GM19467 (cell line): ENCODE measurements around the gene UPK3BL1.
"Not testable (repeated sequence)": the region's sequence is repeated elsewhere in the genome, so short reads cannot be mapped to it uniquely, and the experiment has no call there.

ENCODE experiments used
- ATAC-seq: cut with Tn5 transposase; IDR thresholded peaks from one replicate; pipeline ENCODE4 v1.9.1; 2021; ENCODE audit warnings: mild to moderate bottlenecking, moderate library complexity; ENCODE audit not compliant: unreplicated experiment

The UPK3BL1 gene

GRCh38 chr7:102630622-102631021 is 12.0 kb downstream of the UPK3BL1 start:
- ATAC-seq, result not testable (repeated sequence)

- not testable (repeated sequence) for ATAC-seq
Observed at GRCh38 chr7:102627271-102627904, 15.2 kb downstream of the UPK3BL1 start.

DNA sequence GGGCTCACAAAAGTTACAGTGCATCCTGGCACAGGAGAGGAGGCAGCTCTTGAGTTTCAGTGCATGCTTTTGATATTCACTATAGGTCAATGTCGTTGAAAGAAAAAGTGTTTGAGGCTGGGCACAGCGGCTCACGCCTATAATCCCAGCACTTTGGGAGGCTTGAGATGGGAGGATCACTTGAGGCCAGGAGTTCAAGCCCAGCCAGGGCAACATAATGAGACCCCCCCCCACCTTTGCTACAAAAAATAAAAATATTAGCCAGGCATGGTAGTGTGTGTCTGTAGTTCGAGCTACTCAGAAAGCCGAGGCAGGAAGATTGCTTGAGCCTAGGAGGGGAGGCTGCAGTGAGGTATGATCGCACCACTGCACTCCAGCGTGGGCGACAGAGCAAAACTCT is 24.5 kb downstream of the UPK3BL1 start:
- ATAC-seq, result not testable (repeated sequence)

DNA sequence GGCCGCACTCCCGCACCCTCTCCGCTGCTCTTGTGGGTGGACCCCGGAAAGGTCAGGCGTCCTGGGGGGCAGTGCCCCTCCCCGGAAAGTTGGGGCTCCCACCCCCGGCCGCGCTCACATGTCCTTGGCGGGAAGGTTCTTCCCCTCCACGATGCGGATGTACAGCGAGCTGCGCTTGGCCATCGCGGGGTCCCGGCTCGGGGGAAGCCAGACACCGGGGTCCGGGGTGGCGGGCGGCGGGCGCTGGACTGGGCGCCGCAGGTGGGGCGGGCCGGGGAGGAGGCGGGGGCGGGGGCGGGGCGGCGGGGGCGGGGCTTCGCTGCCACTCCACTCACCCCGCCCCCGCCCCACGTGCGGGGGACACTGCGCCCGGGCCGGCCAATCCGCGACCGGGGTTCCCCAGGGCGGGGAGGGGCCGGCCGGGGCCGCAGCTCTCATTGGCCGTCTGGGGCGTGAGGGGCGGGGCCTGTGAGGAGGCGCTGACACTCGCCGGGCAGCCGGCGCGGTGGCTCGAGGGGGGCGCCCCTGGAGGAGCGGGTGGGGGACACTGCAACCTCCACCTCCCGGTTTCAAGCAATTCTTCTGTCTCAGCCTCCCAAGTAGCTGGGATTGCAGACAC is 26.0 kb downstream of the UPK3BL1 start, which contains the start of gene RASA4:
TSS of gene RASA4 (minus strand) at position 250 of the 619 bp plus-strand sequence. CDS start at position 183, 67 bp downstream.
- ATAC-seq, result peak; percentile 71

- ATAC-seq, result not testable (repeated sequence)
Observed at GRCh38 chr7:102615930-102616329, 26.7 kb downstream of the UPK3BL1 start.

DNA sequence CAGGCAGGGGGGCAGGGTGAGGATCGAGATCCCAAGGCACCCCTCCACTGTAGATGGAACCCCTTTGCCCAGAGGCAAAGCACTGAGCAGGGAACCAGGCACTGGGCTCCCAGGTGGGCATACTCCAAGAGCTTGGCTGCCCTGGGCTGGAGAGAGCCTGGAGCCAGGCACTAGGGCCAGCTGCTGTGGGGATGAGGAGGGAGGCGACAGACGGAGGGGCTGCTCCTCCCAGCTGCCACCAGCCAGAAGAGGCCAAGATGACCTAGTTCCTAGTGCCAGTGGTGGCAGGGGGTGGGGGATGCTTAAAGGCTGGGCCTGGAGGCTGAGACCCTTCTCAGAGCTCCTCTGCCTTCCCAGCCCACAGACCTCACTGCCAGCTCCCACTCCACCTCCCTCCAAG is 27.7 kb downstream of the UPK3BL1 start:
- ATAC-seq, result not testable (repeated sequence)

- ATAC-seq, result peak; percentile 16
Observed at GRCh38 chr7:102614346-102614697, 28.3 kb downstream of the UPK3BL1 start.

DNA sequence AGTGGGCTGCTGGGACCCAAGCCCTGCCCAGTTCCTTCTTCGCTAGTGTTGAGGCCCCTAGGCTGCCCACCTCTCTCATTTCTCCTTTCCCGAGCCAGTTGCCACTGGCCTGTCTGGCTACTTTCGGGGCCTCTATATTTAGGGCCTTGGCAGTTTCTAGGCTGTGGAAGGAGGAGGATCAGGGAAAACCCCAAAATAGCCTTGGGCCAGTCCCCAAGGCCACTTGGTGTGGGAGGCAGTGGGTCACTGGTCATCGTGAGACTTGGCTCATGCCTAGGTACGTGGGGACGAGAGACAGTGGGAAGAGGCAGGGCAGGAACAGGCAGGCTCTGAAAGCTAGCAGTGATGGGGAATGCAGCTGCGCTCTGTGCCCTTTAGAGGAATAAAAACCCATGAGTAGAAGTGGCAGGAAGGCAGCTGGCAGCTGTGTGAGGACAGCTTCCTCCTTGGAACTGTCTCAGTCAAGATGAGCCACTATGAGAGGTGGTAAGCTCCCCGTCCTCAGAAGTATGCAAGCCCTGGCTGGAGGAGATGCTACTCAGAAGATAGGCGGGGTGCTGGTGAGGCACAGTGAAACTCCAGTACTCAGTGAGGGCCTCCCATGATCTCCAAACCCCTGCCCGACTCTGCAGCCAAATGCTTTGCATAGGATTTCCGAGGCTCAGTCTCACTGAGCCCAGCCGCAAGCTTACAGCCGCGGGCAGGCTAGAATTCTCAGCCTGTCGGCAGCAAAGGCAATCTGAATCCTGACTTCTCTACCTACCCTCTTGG is 28.8 kb downstream of the UPK3BL1 start:
- ATAC-seq, result peak; percentile 57

DNA sequence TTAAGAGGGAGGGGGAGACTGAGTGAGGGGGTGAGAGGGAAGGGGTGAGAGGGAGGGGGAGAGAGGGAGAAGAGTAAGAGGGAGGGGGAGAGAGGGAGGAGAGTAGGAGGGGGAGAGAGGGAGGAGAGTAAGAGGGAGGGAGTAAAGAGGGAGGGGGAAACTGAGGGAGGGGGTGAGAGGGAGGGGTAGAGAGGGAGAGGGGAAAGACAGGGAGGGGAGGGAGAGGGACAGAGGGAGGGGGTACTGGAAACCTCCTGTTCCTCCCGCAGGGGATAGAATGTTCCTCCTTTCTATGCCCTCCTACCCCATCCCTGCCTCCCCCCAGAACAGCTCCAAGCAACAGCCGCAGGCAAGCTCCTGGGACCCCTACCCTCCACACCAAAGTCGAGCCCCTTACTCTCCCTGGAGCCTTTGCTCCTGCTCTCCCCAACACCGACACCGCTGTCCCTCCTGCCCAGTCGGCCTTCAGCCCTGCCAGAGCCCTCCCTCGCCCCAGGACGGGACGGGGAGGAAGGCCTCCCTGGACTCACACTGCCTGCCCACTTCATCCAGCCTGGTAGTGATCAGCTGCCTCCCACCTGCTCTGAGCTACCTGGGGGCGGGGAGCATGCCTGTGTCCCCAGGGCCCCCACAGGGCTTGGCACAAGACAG is 30.8 kb downstream of the UPK3BL1 start:
- ATAC-seq, result not testable (repeated sequence)

GRCh38 chr7:102611013-102611674 is 31.4 kb downstream of the UPK3BL1 start:
- ATAC-seq, result not testable (repeated sequence)

DNA sequence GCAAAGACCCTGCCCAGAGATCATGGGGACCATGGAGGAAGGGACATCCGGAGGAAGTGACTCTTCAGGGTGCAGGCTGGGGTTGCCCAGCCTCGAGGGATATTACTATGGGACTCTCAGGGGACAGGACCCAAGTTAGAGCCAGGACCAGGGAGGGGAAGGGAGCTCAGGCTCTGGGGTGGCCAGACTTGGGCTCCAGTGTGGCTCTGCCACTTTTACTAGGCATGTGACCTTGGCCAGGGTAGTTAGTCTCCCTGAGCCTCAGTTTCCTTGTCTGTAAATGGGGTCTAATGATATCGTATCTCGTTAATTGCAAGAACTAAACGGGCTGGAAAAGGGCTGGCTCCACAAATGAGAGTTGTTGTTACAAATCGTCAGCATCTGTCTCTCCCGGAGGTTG is 32.1 kb downstream of the UPK3BL1 start:
- not testable (repeated sequence) for ATAC-seq

DNA sequence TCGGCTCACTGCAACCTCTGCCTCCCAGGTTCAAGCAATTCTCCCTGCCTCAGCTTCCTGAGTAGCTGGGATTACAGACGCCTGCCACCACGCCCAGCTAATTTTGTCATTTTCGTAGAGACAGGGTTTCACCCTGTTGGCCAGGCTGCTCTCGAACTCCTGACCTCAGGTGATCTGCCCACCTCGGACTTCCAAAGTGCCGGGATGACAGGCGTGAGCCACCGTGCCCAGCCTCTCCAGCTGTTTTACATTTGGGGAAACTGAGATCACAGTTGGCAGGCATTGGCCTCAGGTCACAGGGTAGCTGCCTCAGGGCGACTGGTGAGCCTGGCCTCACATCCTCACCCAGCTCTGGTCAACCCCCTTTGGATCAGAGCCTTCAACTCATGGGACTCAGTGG is 32.9 kb downstream of the UPK3BL1 start:
- not testable (repeated sequence) for ATAC-seq

DNA sequence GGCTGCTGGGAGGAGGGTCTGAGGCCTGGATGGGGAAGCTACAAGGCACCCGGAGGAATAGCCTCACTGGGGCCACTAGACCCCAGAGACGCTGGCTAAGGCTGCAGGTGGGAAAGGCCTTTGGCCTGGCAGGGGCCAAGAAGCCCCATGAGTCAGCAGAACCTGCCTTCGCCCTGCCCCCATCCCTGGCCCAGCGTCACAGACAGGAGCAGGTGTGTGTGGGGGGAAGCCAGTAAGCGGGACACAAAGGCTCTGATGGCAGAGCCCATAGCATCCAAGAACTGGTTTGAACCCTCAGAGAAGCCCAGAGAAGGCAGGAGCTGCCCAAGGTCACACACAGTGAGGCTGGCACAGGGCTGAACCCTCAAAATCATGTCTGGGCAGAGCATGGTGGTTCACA is 35.7 kb downstream of the UPK3BL1 start:
- ATAC-seq, result not testable (repeated sequence)

DNA sequence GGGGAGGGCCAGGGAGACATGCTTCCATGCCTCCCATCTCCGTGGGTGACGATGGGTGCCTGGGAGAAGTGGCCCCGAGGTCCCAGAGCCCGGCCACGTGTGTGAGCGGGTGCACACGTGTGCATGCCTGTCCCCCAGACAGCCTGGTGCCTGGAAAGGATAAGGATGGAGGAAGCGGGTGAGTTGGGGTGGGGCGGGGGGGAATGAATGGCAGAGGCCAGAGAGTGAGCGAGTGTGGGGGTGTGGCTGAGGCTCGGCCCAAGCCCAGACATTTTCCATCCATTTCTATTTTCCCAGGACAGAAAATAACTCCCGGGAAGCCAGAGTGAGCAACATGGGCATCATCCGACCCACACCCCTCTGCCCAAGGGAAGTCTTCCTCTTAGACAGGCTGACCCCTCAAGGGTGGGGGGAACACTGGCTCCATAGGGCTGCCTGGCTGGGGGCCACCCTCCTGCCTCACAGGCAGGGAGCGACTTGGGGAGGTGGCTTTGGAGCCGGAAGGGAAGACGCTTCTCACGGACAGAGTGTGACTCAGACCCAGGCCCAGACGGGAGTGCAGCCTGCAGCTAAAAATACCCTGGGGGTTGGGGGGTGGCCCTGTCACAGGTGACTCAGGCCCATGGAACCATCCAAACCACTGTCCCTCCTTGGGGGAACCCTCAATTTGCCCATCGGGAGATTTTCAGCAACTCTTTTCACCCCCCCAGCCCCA is 38.0 kb downstream of the UPK3BL1 start:
- ATAC-seq, result not testable (repeated sequence)

GRCh38 chr7:102602317-102602716 is 40.3 kb downstream of the UPK3BL1 start:
- not testable (repeated sequence) for ATAC-seq

DNA sequence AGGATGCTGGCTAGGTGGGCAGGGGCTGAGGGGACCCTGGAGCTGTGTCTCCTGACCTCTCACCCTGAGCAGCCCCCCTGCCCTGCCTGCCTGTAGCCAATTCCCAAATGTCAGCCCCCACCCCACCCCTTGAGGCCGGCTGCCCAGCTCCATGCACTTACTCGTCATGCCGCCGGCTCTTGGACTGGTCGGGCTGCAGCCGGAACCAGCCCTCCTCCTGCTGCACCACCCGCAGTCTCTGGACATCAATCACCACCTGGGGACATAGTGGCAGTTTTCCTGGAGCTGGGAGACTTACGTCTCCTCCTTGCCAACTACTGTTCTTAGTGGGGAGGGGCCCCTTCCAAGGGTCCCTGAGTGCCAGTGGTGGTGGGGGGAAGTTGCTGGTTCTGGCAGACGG is 42.9 kb downstream of the UPK3BL1 start:
- not testable (repeated sequence) for ATAC-seq

- not testable (repeated sequence) for ATAC-seq
Observed at GRCh38 chr7:102596036-102596435, 46.6 kb downstream of the UPK3BL1 start.

DNA sequence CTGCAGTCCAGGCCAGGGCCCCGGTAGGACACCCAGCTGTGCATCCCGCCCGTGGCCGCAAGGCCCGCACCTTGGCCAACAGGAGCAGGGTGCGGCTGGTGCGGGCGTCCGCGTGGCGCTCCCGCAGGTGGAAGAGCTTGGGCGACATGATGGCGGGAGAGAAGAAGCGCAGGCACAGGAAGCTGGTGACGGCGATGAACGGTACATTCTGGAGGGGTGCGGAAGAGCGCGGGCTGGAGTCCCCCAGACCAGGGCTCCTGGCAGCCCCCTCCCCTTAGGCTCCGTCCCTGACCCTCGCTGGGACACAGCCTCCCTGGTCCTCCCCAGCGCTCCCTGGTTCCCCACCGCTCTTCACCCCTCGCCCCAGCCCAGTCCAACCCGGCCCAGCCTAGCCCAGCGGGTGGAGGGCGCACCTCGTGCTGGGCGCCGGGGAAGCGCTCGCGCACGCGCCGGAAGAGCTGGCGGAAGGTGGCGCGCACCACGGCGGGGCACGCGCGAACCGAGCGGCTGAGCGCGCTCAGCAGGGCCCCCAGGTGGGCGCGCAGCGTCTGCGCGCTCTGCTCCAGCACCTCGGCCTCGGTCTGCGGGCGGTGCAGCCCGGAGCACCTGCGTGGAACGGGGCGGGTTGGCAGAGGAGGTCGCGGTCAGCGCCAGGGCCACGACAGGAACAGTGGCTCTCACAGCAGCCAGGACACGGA is 48.8 kb downstream of the UPK3BL1 start:
- ATAC-seq, result peak; percentile 66

- ATAC-seq, result peak; percentile 39
Observed at GRCh38 chr7:102592477-102593019, 50.0 kb downstream of the UPK3BL1 start.
